HL-60 (cell line): ENCODE measurements around the gene UBE2J1.
"Not testable (repeated sequence)": the region's sequence is repeated elsewhere in the genome, so short reads cannot be mapped to it uniquely, and the experiment has no call there.

Source experiments
- DNase-seq, 2 experiments: peaks; one replicate each; pipeline ENCODE4 v3.0.0-alpha.2; 2010 to 2020; ENCODE audit warnings: low read depth in 1 of 2, low spot score in 1 of 2
- H3K27ac ChIP-seq: fragments of 250-450 bp; sonication (Bioruptor Pico); replicated peaks from 2 replicates; pipeline ENCODE4 v1.5.1; 2020; ENCODE audit warnings: mild to moderate bottlenecking, moderate library complexity
- H3K27me3 ChIP-seq: fragments of 250-450 bp; sonication (Bioruptor Pico); 2 replicates; pipeline ENCODE4 v1.5.1; 2021; ENCODE audit warnings: mild to moderate bottlenecking, moderate library complexity; ENCODE audit not compliant: insufficient read depth, poor library complexity, severe bottlenecking
- H3K4me3 ChIP-seq: replicated peaks from 2 replicates; pipeline ENCODE4 v1.5.1; 2011; ENCODE audit warnings: mild to moderate bottlenecking, control low read depth, low read length; ENCODE audit not compliant: insufficient read depth
- GABPA ChIP-seq: IDR thresholded peaks from 2 replicates; pipeline ENCODE4 v1.6.1; 2012; ENCODE audit warnings: low read depth
- POLR2AphosphoS5 ChIP-seq: IDR thresholded peaks from 2 replicates; pipeline ENCODE4 v1.6.1; 2012; ENCODE audit warnings: low read depth
- SPI1 ChIP-seq: IDR thresholded peaks from 2 replicates; pipeline ENCODE4 v1.6.1; 2012; ENCODE audit warnings: low read depth, mild to moderate bottlenecking, borderline replicate concordance
- TF ChIP-seq, protein P1 (sequence below): IDR thresholded peaks from 2 replicates; pipeline ENCODE4 v1.6.1; 2012; ENCODE audit warnings: low read depth; ENCODE audit not compliant: insufficient replicate concordance
- TF ChIP-seq, protein P2 (sequence below): IDR thresholded peaks from one replicate; pipeline ENCODE4 v1.5.1; 2011; ENCODE audit warnings: low read length, control low read depth, inconsistent platforms; ENCODE audit not compliant: insufficient read depth

The UBE2J1 gene

GRCh38 chr6:89297695-89298351 lies 54.7 kb downstream of the UBE2J1 start:
- Histone ChIP-seq H3K27ac (peak overlapping the region; percentile 57), H3K4me3 (no peak overlapping the region), H3K27me3 (no peaks in the 10 kb centered on the region)
- DNase-seq = peak; percentile 82 to 94
- TF ChIP-seq GABPA (0 out of 2 replicates have a peak, but pooled peaks have one; percentile 37), POLR2AphosphoS5 (peak; percentile 81)
- TF ChIP-seq, protein P1, sequence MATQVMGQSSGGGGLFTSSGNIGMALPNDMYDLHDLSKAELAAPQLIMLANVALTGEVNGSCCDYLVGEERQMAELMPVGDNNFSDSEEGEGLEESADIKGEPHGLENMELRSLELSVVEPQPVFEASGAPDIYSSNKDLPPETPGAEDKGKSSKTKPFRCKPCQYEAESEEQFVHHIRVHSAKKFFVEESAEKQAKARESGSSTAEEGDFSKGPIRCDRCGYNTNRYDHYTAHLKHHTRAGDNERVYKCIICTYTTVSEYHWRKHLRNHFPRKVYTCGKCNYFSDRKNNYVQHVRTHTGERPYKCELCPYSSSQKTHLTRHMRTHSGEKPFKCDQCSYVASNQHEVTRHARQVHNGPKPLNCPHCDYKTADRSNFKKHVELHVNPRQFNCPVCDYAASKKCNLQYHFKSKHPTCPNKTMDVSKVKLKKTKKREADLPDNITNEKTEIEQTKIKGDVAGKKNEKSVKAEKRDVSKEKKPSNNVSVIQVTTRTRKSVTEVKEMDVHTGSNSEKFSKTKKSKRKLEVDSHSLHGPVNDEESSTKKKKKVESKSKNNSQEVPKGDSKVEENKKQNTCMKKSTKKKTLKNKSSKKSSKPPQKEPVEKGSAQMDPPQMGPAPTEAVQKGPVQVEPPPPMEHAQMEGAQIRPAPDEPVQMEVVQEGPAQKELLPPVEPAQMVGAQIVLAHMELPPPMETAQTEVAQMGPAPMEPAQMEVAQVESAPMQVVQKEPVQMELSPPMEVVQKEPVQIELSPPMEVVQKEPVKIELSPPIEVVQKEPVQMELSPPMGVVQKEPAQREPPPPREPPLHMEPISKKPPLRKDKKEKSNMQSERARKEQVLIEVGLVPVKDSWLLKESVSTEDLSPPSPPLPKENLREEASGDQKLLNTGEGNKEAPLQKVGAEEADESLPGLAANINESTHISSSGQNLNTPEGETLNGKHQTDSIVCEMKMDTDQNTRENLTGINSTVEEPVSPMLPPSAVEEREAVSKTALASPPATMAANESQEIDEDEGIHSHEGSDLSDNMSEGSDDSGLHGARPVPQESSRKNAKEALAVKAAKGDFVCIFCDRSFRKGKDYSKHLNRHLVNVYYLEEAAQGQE = no peak

DNA sequence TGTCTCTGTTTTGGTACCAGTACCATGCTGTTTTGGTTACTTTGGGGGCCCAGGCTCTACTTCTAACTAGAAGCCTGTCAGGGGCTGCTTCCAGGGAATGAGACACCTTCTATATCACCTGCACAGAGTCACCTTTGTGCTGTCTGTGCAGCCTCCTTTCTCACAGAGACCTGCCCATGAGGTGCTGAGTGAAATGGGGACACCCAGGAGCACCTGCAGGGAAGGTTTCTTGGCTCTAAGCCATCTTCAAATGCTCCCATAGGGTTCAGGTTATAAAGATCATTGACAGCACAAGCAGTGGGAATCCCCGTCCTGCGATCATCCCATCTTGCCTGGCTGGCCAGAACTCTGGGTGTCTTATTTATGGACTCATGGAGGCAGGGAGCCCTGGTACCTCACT lies 56.5 kb downstream of the UBE2J1 start:
- Histone ChIP-seq H3K27ac (no peak overlapping the region), H3K27me3 (no peaks in the 10 kb centered on the region), H3K4me3 (no peak overlapping the region)
- TF ChIP-seq, protein P1 = no peak
- TF ChIP-seq, protein P2, sequence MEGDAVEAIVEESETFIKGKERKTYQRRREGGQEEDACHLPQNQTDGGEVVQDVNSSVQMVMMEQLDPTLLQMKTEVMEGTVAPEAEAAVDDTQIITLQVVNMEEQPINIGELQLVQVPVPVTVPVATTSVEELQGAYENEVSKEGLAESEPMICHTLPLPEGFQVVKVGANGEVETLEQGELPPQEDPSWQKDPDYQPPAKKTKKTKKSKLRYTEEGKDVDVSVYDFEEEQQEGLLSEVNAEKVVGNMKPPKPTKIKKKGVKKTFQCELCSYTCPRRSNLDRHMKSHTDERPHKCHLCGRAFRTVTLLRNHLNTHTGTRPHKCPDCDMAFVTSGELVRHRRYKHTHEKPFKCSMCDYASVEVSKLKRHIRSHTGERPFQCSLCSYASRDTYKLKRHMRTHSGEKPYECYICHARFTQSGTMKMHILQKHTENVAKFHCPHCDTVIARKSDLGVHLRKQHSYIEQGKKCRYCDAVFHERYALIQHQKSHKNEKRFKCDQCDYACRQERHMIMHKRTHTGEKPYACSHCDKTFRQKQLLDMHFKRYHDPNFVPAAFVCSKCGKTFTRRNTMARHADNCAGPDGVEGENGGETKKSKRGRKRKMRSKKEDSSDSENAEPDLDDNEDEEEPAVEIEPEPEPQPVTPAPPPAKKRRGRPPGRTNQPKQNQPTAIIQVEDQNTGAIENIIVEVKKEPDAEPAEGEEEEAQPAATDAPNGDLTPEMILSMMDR = no peak
- TF ChIP-seq POLR2AphosphoS5 (no peak), SPI1 (no peak), GABPA (no peak)
- DNase-seq = no peak

DNA sequence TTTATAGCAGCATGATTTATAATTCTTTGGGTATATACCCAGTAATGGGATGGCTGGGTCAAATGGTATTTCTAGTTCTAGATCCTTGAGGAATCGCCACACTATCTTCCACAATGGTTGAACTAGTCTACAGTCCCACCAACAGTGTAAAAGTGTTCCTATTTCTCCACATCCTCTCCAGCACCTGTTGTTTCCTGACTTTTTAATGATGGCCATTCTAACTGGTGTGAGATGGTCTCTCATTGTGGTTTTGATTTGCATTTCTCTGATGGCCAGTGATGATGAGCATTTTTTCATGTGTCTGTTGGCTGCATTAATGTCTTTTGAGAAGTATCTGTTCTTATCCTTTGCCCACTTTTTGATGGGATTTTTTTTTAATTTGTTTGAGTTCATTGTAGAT lies 57.4 kb downstream of the UBE2J1 start:
- H3K4me3 ChIP-seq, DNase-seq, H3K27ac ChIP-seq, H3K27me3 ChIP-seq: not testable (repeated sequence)

GRCh38 chr6:89291256-89291819 lies 61.2 kb downstream of the UBE2J1 start:
- H3K27ac ChIP-seq = no peak overlapping the region
- H3K27me3 ChIP-seq = no peaks in the 10 kb centered on the region
- no peak for TF ChIP-seq SPI1
- no peak for DNase-seq
- no peak overlapping the region for H3K4me3 ChIP-seq

- DNase-seq = no peak
- no peaks in the 10 kb centered on the region for H3K27me3 ChIP-seq
These were observed 61.9 kb downstream of the UBE2J1 start for GRCh38 chr6:89290401-89291155.

More at GRCh38 chr6:89290401-89291155, 61.9 kb downstream of the UBE2J1 start:
- TF ChIP-seq POLR2AphosphoS5 (no peak), GABPA (no peak), SPI1 (no peak)
- TF ChIP-seq, protein P1 = no peak
- TF ChIP-seq, protein P2 = no peak
- Histone ChIP-seq H3K27ac (no peak overlapping the region), H3K4me3 (no peak overlapping the region)
